ENCODE measurements around the gene FAM53A.

The FAM53A gene

GRCh38 chr4:1626151-1626550, 58.0 kb downstream of the FAM53A start:
- H3K27me3 ChIP-seq: peaks cover 10% of the 10 kb centered on the region
- H3K9me3 ChIP-seq: no peaks in the 10 kb centered on the region
- no peak overlapping the region for H3K4me3 ChIP-seq (ENCODE audit: low read depth in 1 of 2, low read length in 1 of 2)
- TF ChIP-seq CTCF (IDR thresholded peaks at IDR 0.05): no peak
- no peak overlapping the region for H3K27ac ChIP-seq
- H3K36me3 ChIP-seq: no peaks in the 10 kb centered on the region
- no peaks in the 10 kb centered on the region for H3K4me1 ChIP-seq (ENCODE audit: control insufficient read depth in 1 of 2, insufficient read depth in 1 of 2, low read depth in 1 of 2, low read length in 1 of 2)

- TF ChIP-seq CTCF (IDR thresholded peaks at IDR 0.05): no peak
These were observed 58.4 kb downstream of the FAM53A start for GRCh38 chr4:1625600-1626138.

DNA sequence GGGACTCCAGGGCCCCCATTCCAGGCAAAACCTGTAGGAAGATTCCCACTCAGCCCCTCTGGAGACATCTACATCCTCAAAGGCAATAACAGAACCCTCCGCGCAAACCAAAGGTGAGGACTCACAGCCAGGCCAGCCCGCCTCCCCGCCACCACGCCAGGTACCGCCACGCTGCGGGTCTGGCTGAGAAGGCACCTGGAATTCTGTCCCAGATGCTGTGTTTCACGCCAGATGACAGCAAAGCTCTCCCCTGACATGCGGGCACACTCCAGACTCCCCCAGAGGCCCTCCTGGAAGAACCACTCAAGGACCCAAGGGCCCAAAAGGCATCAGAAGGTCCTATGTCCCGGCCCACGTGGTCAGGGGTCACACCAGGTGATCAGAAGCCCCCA, 59.6 kb downstream of the FAM53A start:
- no peak for TF ChIP-seq CTCF (IDR thresholded peaks at IDR 0.05)
- H3K27me3 ChIP-seq: peaks cover 10% of the 10 kb centered on the region
- no peaks in the 10 kb centered on the region for H3K9me3 ChIP-seq
- no peaks in the 10 kb centered on the region for H3K4me1 ChIP-seq (ENCODE audit: control insufficient read depth in 1 of 2, insufficient read depth in 1 of 2, low read depth in 1 of 2, low read length in 1 of 2)
- H3K4me3 ChIP-seq (ENCODE audit: low read depth in 1 of 2, low read length in 1 of 2): no peak overlapping the region
- no peak overlapping the region for H3K27ac ChIP-seq
- no peaks in the 10 kb centered on the region for H3K36me3 ChIP-seq

More at GRCh38 chr4:1625600-1626138, 58.4 kb downstream of the FAM53A start:
- H3K4me1 ChIP-seq (ENCODE audit: control insufficient read depth in 1 of 2, insufficient read depth in 1 of 2, low read depth in 1 of 2, low read length in 1 of 2): no peaks in the 10 kb centered on the region
- H3K27ac ChIP-seq: no peak overlapping the region
- H3K27me3 ChIP-seq: peaks cover 10% of the 10 kb centered on the region
- H3K4me3 ChIP-seq (ENCODE audit: low read depth in 1 of 2, low read length in 1 of 2): no peak overlapping the region
- H3K36me3 ChIP-seq: no peaks in the 10 kb centered on the region
- no peaks in the 10 kb centered on the region for H3K9me3 ChIP-seq

DNA sequence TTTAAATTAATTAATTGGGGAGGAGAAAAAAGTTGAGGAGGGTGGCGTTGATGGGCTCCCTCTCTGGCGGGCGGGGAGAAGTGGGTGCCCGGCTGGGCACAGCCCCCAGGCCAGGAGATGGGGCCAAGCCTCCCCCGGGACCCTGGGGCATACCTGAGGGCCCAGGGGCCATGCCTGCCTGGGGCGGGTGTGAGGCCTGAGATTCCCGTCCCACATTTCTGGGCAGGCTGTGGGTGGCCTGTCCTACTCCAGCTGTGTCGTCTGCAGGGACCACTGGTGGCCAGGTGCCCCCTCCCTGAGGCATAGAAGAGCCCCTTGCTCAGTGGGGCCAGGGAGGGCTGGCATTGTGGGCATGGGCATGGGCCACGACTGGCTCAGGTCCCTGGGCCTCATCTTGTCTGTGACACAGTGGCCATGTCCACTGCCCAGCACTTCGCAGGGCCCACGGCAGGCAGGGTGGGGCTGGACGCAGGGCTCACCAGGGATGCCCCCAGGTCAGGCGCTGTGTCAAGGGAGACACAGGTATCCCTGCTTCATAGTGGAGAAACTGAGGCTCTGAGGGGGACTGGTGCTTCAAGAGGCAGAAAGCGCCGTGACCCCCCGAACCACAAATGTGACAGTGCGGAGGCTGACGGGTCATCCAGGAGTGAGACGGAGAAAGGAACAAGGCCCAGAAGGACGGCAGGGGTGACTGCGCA, 60.1 kb downstream of the FAM53A start:
- peaks cover 10% of the 10 kb centered on the region for H3K27me3 ChIP-seq
- no peaks in the 10 kb centered on the region for H3K9me3 ChIP-seq
- no peak overlapping the region for H3K4me3 ChIP-seq (ENCODE audit: low read depth in 1 of 2, low read length in 1 of 2)
- no peaks in the 10 kb centered on the region for H3K36me3 ChIP-seq
- TF ChIP-seq CTCF (IDR thresholded peaks at IDR 0.05): no peak
- no peaks in the 10 kb centered on the region for H3K4me1 ChIP-seq (ENCODE audit: control insufficient read depth in 1 of 2, insufficient read depth in 1 of 2, low read depth in 1 of 2, low read length in 1 of 2)
- H3K27ac ChIP-seq: no peak overlapping the region

GRCh38 chr4:1623400-1623799, 60.7 kb downstream of the FAM53A start:
- Histone ChIP-seq H3K9me3 (no peaks in the 10 kb centered on the region), H3K27me3 (peaks cover 10% of the 10 kb centered on the region)
- TF ChIP-seq CTCF (IDR thresholded peaks at IDR 0.05): no peak

More at GRCh38 chr4:1623400-1623799, 60.7 kb downstream of the FAM53A start:
- no peaks in the 10 kb centered on the region for H3K4me1 ChIP-seq (ENCODE audit: control insufficient read depth in 1 of 2, insufficient read depth in 1 of 2, low read depth in 1 of 2, low read length in 1 of 2)
- no peak overlapping the region for H3K4me3 ChIP-seq (ENCODE audit: low read depth in 1 of 2, low read length in 1 of 2)
- H3K27ac ChIP-seq: no peak overlapping the region
- H3K36me3 ChIP-seq: no peaks in the 10 kb centered on the region
